Adrenal gland (tissue), 12 donors: ENCODE measurements around the gene SLC12A4. TPM values are rescaled to one million over a fixed set of nuclear protein-coding genes. Genes with fewer than 3 reads are reported as not detected.

Source experiments
- DNase-seq, 7 donors: peaks; one replicate each; pipeline ENCODE4 v3.0.0-alpha.2; 2019 to 2020
- H3K27ac ChIP-seq, 5 donors: fragments of 200-600 bp; sonication (generic) in 4 of 5; 1 replicate in 3 of 5; 2 replicates in 2 of 5; pipeline versions ENCODE4 v1.5.1 to v1.8.0; 2016 to 2020; ENCODE audit warnings: mild to moderate bottlenecking in 1 of 5
- H3K27me3 ChIP-seq: fragments of 200-600 bp; 2 replicates; pipeline ENCODE4 v1.8.0; 2021
- H3K36me3 ChIP-seq, 2 donors: fragments of 200-600 bp; replicated peaks in 1 of 2; 1 replicate in 1 of 2; 2 replicates in 1 of 2; pipeline versions ENCODE4 v1.5.1 to v1.8.0; 2018 to 2022
- H3K4me1 ChIP-seq, 2 donors: fragments of 200-600 bp; replicated peaks in 1 of 2; 1 replicate in 1 of 2; 2 replicates in 1 of 2; pipeline versions ENCODE4 v1.5.1 to v1.8.0; 2018 to 2021
- H3K4me3 ChIP-seq, 4 donors: fragments of 200-600 bp; sonication (generic) in 3 of 4; one replicate each; pipeline ENCODE4 v1.5.1; 2016 to 2018
- H3K9me3 ChIP-seq, 3 donors: fragments of 200-600 bp; sonication (generic) in 1 of 3; replicated peaks in 1 of 3; 1 replicate in 2 of 3; 2 replicates in 1 of 3; pipeline versions ENCODE4 v1.5.1 to v1.8.0; 2016 to 2021
- CTCF ChIP-seq, 6 experiments: fragments of 450-650 bp in 4 of 6; fragments of 200-600 bp in 2 of 6; sonication (generic) in 1 of 6; IDR thresholded peaks; 1 replicate in 5 of 6; 2 replicates in 1 of 6; pipeline versions ENCODE4 v1.5.1 to v1.8.0; 2016 to 2021; ENCODE audit warnings: antibody characterized with exemption in 6 of 6, mild to moderate bottlenecking in 2 of 6, moderate library complexity in 1 of 6
- POLR2A ChIP-seq, 2 donors: fragments of 450-650 bp; IDR thresholded peaks; one replicate each; pipeline ENCODE4 v1.6.1; 2017; ENCODE audit warnings: antibody characterized with exemption in 2 of 2, mild to moderate bottlenecking in 2 of 2, moderate library complexity in 1 of 2
- WGBS, 4 donors: extraction: QIAGEN DNeasy Blood & Tissue Kit in 2 of 4; methylation state at CpG; one replicate each; pipeline versions ENCODE4 v1.1.5 to v1.1.7; 2013 to 2017; 5-methylcytosine and 5-hydroxymethylcytosine counted together
- intact Hi-C, 2 donors: fragments of 100-400 bp; cut with DNase I; formaldehyde crosslinking; loops; one replicate each; pipeline versions ENCODE4 v1.14.1 to v1.15.0; 2022 to 2023
- polyA plus RNA-seq, 3 donors: library from polyadenylated mRNA; stranded (reverse); fragments of 200-250 nt in 2 of 3; fragments of 350-450 nt in 1 of 3; fragmentation: Illumina TruSeq in 1 of 3; extraction: RNeasy Lipid Tissue Mini Kit (QIAGEN cat#74804) in 1 of 3; gene quantifications; one replicate each; pipeline ENCODE4 v1.2.3, GENCODE V29; 2013 to 2014
- total RNA-seq, 9 donors: library from RNA; depleted of rRNA in 4 of 9; stranded (reverse); fragments of >200 nt in 4 of 9; fragments of 120-200 nt in 1 of 9; fragmentation: NEBNext Ultra II Directional in 1 of 9; extraction: Animal tissue kit (Norgen Biotek cat#: 25700) in 1 of 9; gene quantifications; one replicate each; pipeline versions ENCODE4 v1.1.0 to v1.2.4, GENCODE V29; 2013 to 2023
- donor health status: healthy with polysubstance abuse.
- donor health status: Bipolar disorder and iron deficiency.
- donor health status: DM: yes; HTN: yes; CAD: no.
- donor health status: DM: no; HTN: no; CAD: no.
- donor health status: DM: no; HTN: no; CAD: no.
- donor health status: DM: yes; HTN: yes; CAD: no.

Gene SLC12A4
- total and polyA plus RNA-seq, 12 donors, result 15.4 to 111 (median 72.7) TPM

GRCh38 chr16:67926181-67926750 lies 42.2 kb downstream of the SLC12A4 start:
- peak overlapping the region in 2 of 5 donors; percentile 71 to 73 for H3K27ac ChIP-seq
- no peaks in the 10 kb centered on the region for H3K9me3 ChIP-seq
- H3K27me3 ChIP-seq, result no peaks in the 10 kb centered on the region
- peaks cover 0 to 13% of the 10 kb centered on the region in 2 donors for H3K36me3 ChIP-seq
- TF ChIP-seq POLR2A (IDR thresholded peaks at IDR 0.05), result no peak
- no peak for TF ChIP-seq CTCF (IDR thresholded peaks at IDR 0.05)
- intact Hi-C loops, result loop anchor here (5.0 to 10.0 kb wide), 4 partner anchors 44 to 254 kb away; partner anchors contain the start of gene NRN1L (in 2 of the 2)
- H3K4me3 ChIP-seq, result no peak overlapping the region
- H3K4me1 ChIP-seq, result peaks cover 0 to 8% of the 10 kb centered on the region in 2 donors
- 59 to 73% (median 60%) methylated on average over 7 to 13 of the region's 13 CpGs for WGBS, 4 donors
- DNase-seq, result peak in 1 of 7 donors; percentile 73

- Histone ChIP-seq H3K27me3 (no peaks in the 10 kb centered on the region), H3K4me3 (no peak overlapping the region), H3K4me1 (peaks cover 0 to 8% of the 10 kb centered on the region in 2 donors), H3K27ac (no peak overlapping the region), H3K36me3 (peaks cover 0 to 8% of the 10 kb centered on the region in 2 donors), H3K9me3 (no peaks in the 10 kb centered on the region)
- intact Hi-C loops, result loop anchor here in 1 of 2 donors (10.0 kb wide), 2 partner anchors 110 to 250 kb away; no protein-coding TSS in a partner anchor
- 78 to 93% (median 90%) methylated on average over 5 to 10 of the region's 10 CpGs for WGBS, 4 donors
- TF ChIP-seq CTCF (IDR thresholded peaks at IDR 0.05), result no peak
- no peak for TF ChIP-seq POLR2A (IDR thresholded peaks at IDR 0.05)
- DNase-seq, result no peak
Measured at GRCh38 chr16:67924140-67924906, 44.1 kb downstream of the SLC12A4 start.

GRCh38 chr16:67923414-67924116 lies 44.9 kb downstream of the SLC12A4 start:
- intact Hi-C loops, result loop anchor here (2.0 to 10.0 kb wide), 3 partner anchors 105 to 249 kb away; no protein-coding TSS in a partner anchor

More at GRCh38 chr16:67923414-67924116, 44.9 kb downstream of the SLC12A4 start:
- Histone ChIP-seq H3K9me3 (no peaks in the 10 kb centered on the region), H3K27me3 (no peaks in the 10 kb centered on the region), H3K27ac (peak overlapping the region in 1 of 5 donors; percentile 47), H3K4me3 (no peak overlapping the region), H3K36me3 (peaks cover 0 to 8% of the 10 kb centered on the region in 2 donors), H3K4me1 (peaks cover 0 to 8% of the 10 kb centered on the region in 2 donors)
- TF ChIP-seq POLR2A (IDR thresholded peaks at IDR 0.05) (no peak), CTCF (IDR thresholded peaks at IDR 0.05) (no peak)
- 74 to 89% (median 77%) methylated on average over 5 to 10 of the region's 10 CpGs for WGBS, 4 donors
- peak in 1 of 7 donors; percentile 69 for DNase-seq
